Testis (tissue), 3 donors: Measurements from ENCODE around the gene KCNT2. TPM values are rescaled to one million over a fixed set of nuclear protein-coding genes. Genes with fewer than 3 reads are reported as not detected.
"Not testable (repeated sequence)": the region's sequence is repeated elsewhere in the genome, so short reads cannot be mapped to it uniquely, and the experiment has no call there.

ENCODE experiments used
- DNase-seq: peaks from one replicate; pipeline ENCODE4 v3.0.0-alpha.2; 2019
- H3K27ac ChIP-seq, 2 donors: fragments of 200-600 bp; sonication (generic); one replicate each; pipeline ENCODE4 v1.5.1; 2019
- H3K27me3 ChIP-seq: fragments of 200-600 bp; sonication (generic); one replicate; pipeline ENCODE4 v1.5.1; 2019
- H3K36me3 ChIP-seq: fragments of 200-600 bp; sonication (generic); one replicate; pipeline ENCODE4 v1.5.1; 2017; ENCODE audit warnings: low read depth; ENCODE audit errors: missing control alignments
- H3K4me1 ChIP-seq: fragments of 200-600 bp; sonication (generic); one replicate; pipeline ENCODE4 v1.5.1; 2019
- H3K4me3 ChIP-seq, 2 donors: fragments of 200-600 bp; sonication (generic); one replicate each; pipeline ENCODE4 v1.5.1; 2017 to 2019
- H3K9me3 ChIP-seq: fragments of 200-600 bp; sonication (generic); one replicate; pipeline ENCODE4 v1.5.1; 2017
- CTCF ChIP-seq, 3 experiments: fragments of 450-650 bp in 2 of 3; fragments of 200-600 bp in 1 of 3; sonication (generic) in 1 of 3; IDR thresholded peaks; one replicate each; pipeline ENCODE4 v1.5.1; 2016 to 2019; ENCODE audit warnings: antibody characterized with exemption in 3 of 3, mild to moderate bottlenecking in 2 of 3, moderate library complexity in 1 of 3
- POLR2A ChIP-seq: fragments of 450-650 bp; IDR thresholded peaks from one replicate; pipeline ENCODE4 v1.6.1; 2017; ENCODE audit warnings: antibody characterized with exemption, mild to moderate bottlenecking, moderate library complexity
- WGBS, 2 donors: methylation state at CpG; one replicate each; pipeline ENCODE4 v1.1.5; 2018; 5-methylcytosine and 5-hydroxymethylcytosine counted together
- intact Hi-C: fragments of 100-400 bp; cut with DNase I; formaldehyde crosslinking; loops from one replicate; pipeline ENCODE4 v1.15.1; 2023; ENCODE audit warnings: low total_unique reads
- polyA plus RNA-seq: library from polyadenylated mRNA; stranded (reverse); fragments of 350-450 nt; fragmentation: Illumina TruSeq; extraction: RNeasy Lipid Tissue Mini Kit (QIAGEN cat#74804); gene quantifications from one replicate; pipeline ENCODE4 v1.2.3, GENCODE V29; 2014; ENCODE audit warnings: low read depth, low replicate concordance; ENCODE audit not compliant: insufficient read depth
- total RNA-seq, 2 donors: library from RNA; depleted of rRNA; stranded (reverse); fragments of >200 nt; gene quantifications; one replicate each; pipeline ENCODE4 v1.2.3, GENCODE V29; 2016

Gene KCNT2
- total and polyA plus RNA-seq, 3 donors from 2014 or later: 2.7 to 3.9 (median 3.2) TPM

GRCh38 chr1:196513821-196514220 is 94.4 kb downstream of the KCNT2 start:
- WGBS, 2 donors: 87 to 95% methylated on average over 2 of the region's 2 CpGs
- Histone ChIP-seq H3K4me1 (no peaks in the 10 kb centered on the region), H3K27me3 (no peaks in the 10 kb centered on the region), H3K4me3 (no peak overlapping the region), H3K36me3 (no peaks in the 10 kb centered on the region), H3K9me3 (no peaks in the 10 kb centered on the region), H3K27ac (no peak overlapping the region)
- TF ChIP-seq POLR2A (no peak), CTCF (IDR thresholded peaks at IDR 0.05) (no peak)
- intact Hi-C loops: no loop called here
- DNase-seq: no peak

- Histone ChIP-seq H3K27me3 (no peaks in the 10 kb centered on the region), H3K9me3 (no peaks in the 10 kb centered on the region), H3K36me3 (no peaks in the 10 kb centered on the region), H3K4me1 (no peaks in the 10 kb centered on the region), H3K27ac (no peak overlapping the region), H3K4me3 (no peak overlapping the region)
- no peak for DNase-seq
- no peak for TF ChIP-seq CTCF (IDR thresholded peaks at IDR 0.05)
- TF ChIP-seq POLR2A: no peak
- intact Hi-C loops: no loop called here
- 92% methylated on average over 1 of the region's 1 CpG for WGBS, 2 donors
Observed at GRCh38 chr1:196510451-196510850, 97.8 kb downstream of the KCNT2 start.

- 89 to 100% methylated on average over 1 of the region's 1 CpG for WGBS, 2 donors
Observed at GRCh38 chr1:196504224-196504623, 104.0 kb downstream of the KCNT2 start.

GRCh38 chr1:196502437-196502836 is 105.8 kb downstream of the KCNT2 start:
- 94 to 95% methylated on average over 2 of the region's 2 CpGs for WGBS, 2 donors
- intact Hi-C loops: no loop called here

More at GRCh38 chr1:196504224-196504623, 104.0 kb downstream of the KCNT2 start:
- H3K27ac ChIP-seq, H3K36me3 ChIP-seq, H3K9me3 ChIP-seq, DNase-seq, H3K4me3 ChIP-seq, H3K27me3 ChIP-seq, H3K4me1 ChIP-seq, intact Hi-C loops: not testable (repeated sequence)

GRCh38 chr1:196501760-196502428 is 106.3 kb downstream of the KCNT2 start:
- H3K27ac ChIP-seq: no peak overlapping the region
- H3K4me3 ChIP-seq: no peak overlapping the region
- 90 to 92% methylated on average over 8 of the region's 8 CpGs for WGBS, 2 donors
- no peaks in the 10 kb centered on the region for H3K36me3 ChIP-seq
- H3K27me3 ChIP-seq: no peaks in the 10 kb centered on the region
- no peaks in the 10 kb centered on the region for H3K4me1 ChIP-seq
- no peak for DNase-seq
- intact Hi-C loops: no loop called here
- H3K9me3 ChIP-seq: no peaks in the 10 kb centered on the region
- TF ChIP-seq POLR2A: no peak
- no peak for TF ChIP-seq CTCF (IDR thresholded peaks at IDR 0.05)

More at GRCh38 chr1:196502437-196502836, 105.8 kb downstream of the KCNT2 start:
- H3K36me3 ChIP-seq: no peaks in the 10 kb centered on the region
- no peak overlapping the region for H3K4me3 ChIP-seq
- no peaks in the 10 kb centered on the region for H3K4me1 ChIP-seq
- no peaks in the 10 kb centered on the region for H3K9me3 ChIP-seq
- no peak for DNase-seq
- no peaks in the 10 kb centered on the region for H3K27me3 ChIP-seq
- TF ChIP-seq POLR2A (no peak), CTCF (IDR thresholded peaks at IDR 0.05) (no peak)
- H3K27ac ChIP-seq: no peak overlapping the region
